ENCODE measurements around the gene PLEKHH1.

Gene PLEKHH1

GRCh38 chr14:67569011-67569650 is 36.0 kb downstream of the PLEKHH1 start:
- DNase-seq = no peak

GRCh38 chr14:67569651-67570290 is 36.7 kb downstream of the PLEKHH1 start:
- no peak for DNase-seq

DNA sequence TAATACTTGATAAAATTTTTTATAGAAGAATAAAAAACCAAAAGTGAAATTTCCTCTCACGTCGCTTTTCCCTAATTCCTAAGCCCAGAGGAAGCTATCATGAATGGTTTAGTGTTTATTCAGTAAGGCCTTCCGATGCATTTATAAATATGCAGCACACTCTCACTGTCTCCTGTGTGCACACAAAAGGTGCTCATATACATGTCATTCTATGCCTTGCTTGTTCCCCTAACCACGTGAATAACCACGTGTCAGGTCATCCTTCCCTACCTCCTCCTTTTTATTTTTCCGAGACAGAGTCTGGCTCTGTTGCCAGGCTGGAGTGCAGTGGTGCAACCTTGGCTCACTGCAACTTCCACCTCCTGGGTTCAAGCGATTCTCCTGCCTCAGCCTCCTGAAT is 37.4 kb downstream of the PLEKHH1 start:
- DNase-seq = no peak

DNA sequence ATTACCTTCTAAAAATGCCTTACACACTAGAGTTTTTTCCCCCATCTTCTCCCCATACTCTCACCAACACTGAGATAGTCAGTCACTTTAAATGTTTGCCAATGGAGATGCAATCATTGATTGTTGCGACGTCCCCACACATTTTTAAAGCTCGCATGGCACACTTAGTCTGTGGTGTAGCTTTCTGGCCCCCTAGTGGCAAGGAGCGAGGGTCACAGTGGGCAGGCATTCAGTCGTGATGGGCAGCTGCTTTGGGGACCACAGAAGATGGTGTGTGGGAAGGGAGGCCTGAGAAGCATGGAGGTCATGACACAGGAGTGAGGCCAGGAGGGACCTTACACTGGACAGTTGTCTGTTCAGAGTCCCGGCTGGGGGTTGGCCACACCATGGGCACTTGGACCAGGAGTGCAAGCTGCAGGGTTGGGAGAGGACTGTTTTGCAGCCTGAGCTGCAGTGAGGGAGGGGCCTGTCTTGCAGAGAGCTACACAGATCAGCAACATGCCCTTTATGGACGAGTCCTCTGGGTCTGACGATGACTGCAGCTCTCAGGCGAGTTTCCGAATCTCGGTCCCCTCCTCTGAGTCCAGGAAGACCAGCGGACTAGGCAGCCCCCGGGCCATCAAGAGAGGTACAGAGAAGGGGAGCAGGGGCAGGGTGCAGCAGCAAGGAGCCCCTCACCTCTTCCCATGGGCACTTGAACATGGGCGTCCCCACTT is 38.3 kb downstream of the PLEKHH1 start:
- peak; percentile 58 for DNase-seq

- no peak for DNase-seq
Measured at GRCh38 chr14:67571991-67572323, 38.9 kb downstream of the PLEKHH1 start.

- no peak for DNase-seq
Measured at GRCh38 chr14:67572608-67573007, 39.5 kb downstream of the PLEKHH1 start.

DNA sequence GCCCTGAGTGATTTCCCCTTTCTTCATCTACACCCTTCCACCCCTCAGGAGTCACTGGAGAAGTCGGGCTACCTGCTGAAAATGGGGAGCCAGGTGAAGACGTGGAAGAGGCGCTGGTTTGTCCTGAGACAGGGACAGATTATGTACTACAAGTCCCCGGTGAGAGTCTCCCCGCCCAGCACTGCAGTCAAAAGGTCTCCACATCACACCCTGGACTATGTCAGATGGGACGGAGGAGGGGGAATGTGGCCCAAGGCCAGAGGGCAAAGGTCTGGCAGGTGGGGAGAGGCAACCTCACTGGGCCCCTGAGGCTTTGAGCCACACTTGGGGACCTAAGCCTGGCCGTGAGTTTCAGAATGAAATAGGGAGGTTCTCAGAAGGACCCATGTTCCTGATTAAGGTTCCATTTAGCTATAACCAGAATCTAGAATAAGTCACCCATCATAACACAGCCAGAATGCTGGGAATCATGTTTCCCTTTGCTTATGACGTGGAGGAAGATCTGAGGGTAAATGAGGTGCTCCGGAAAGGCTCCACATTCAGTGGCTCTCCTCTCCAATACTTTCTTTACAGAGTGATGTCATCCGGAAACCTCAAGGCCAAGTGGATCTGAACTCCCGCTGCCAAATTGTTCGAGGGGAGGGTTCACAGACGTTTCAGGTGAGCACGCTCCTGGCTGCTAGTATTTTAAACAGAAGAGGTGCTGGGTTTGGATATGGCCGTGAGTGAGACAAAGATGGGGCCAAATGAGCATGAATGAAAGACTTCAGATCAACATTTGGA is 40.3 kb downstream of the PLEKHH1 start:
- no peak for DNase-seq

DNA sequence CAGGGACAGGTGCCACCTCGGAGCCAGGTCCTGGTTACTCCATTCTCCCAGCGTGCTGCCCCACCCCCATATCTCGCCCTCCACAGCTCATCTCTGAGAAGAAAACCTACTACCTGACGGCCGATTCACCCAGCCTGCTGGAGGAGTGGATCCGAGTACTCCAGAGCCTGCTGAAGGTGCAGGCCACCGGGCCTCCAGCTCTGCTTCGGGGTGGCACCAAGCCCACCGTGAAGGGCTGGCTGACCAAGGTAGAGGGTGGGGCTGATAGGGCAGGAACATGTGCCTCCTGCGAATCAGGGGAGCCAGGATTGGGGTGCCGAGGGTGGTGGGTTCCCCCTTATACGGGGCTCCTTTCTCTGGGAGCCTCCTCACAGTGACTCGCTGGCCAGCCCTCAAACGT is 41.1 kb downstream of the PLEKHH1 start:
- no peak for DNase-seq

GRCh38 chr14:67574806-67575205 is 41.7 kb downstream of the PLEKHH1 start:
- DNase-seq = no peak

- DNase-seq = no peak
Measured at GRCh38 chr14:67575684-67576083, 42.6 kb downstream of the PLEKHH1 start.

DNA sequence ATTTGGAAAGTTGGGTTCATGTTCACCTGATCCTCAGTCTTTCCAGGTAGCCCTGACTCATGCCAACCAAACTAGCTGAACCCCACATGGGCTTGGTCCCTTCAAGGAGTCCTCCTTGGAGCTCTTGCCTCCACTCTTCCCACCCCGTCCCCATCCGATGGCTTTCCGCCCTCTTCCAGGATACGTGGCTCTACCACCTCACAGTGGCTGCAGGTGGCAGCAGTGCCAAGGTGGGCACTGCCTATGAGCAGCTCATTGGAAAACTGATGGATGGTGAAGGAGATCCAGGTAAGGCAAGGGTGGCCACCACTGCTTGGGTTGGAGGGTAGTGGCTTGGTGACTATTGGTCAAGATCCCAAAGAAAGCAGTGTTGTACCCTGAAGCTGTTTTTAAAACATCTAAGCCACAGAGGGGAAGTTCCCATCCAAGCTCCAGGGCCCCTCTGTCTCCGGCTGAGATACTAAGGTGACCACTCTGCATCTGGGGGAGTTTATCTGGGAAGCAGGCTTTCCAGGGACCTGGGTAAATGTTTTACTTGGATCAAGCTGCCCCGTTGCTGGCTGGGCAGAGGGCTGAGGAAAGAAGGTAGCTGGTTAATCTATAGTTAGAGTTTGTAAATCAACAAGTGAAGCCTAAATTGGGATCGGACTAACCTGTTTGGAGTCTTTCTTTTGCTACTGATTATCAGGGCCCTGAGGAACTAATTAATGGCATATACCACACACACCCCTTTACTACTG is 43.3 kb downstream of the PLEKHH1 start:
- no peak for DNase-seq

DNA sequence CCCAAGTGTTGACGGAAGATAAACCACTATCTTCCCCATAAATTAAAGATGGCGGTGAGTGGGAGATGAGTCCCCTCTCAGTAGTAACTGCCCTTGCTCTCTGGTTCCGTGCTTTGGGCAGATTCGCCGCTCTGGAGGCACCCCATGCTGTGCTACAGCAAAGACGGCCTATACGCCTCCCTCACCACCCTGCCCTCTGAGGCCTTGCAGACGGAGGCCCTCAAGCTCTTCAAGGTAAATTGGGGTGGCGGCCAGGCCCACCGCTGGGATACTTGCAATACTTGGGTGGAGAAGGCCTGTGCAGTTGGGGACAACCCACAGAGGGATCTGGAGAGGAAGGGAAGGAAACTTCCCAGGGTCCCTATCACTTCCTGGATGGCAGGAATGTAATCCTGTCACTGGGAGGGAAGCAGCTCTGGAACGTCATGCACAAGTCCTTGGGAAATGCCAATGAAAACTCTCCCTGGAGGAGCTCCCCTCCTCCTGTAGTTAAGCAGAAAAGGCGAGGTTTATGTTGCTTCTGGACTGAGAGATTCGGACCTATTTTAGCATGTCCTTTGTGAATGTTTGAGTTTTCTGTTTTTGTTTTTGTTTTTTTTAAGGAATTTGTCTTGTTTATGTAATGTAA is 44.2 kb downstream of the PLEKHH1 start:
- DNase-seq = no peak

DNA sequence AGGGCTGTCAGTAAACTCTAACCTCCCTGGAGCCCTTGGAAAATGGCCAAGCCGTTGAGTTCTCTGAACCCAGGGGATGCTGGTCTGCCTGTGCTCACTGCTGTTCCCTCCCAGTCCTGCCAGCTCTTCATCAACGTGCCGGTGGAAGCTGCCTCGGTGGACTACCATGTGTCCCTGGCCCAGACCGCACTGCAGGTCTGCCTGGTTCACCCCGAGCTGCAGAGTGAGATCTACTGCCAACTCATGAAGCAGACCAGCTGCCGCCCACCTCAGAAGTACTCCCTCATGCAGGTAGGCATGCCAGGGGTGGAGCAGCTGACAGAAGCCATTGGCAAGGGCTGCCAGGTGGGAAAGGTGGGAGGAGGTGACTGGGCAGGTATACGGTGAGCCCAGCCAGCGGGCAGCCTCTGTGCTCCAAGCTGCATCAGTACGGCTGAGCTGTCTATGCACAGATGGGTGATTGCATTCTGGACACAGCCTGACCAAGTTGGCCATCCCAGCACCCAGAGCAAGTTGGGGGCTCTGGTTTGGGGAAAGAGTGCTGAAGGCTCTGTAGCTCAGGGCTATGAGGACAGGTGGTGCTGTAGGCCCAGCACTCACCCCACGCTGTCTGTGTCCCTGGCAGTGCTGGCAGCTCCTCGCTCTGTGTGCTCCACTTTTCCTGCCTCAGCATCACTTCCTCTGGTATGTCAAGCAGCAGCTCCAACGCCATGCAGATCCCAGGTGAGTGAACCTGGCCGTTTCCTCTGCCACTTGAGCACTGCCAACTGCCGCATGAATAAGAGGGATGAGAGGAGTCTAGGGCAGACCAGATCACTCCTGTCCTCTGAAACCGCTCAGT is 45.0 kb downstream of the PLEKHH1 start:
- no peak for DNase-seq

DNA sequence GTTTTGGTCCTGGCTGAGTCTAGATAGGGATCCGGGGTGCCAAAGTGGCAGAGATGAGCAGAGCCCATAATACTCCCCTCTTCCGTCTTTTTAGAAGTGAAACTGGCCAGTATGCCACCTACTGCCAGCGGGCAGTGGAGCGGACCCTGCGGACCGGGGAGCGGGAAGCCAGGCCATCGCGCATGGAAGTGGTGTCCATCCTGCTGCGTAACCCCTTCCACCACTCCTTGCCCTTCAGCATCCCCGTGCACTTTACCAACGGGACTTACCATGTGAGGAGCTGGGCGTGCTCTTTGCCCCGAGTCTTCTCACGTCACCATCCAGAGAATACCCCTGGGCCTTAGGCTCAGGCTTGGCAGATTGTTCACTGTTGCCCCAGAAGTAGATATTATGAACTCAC is 46.0 kb downstream of the PLEKHH1 start:
- no peak for DNase-seq

DNA sequence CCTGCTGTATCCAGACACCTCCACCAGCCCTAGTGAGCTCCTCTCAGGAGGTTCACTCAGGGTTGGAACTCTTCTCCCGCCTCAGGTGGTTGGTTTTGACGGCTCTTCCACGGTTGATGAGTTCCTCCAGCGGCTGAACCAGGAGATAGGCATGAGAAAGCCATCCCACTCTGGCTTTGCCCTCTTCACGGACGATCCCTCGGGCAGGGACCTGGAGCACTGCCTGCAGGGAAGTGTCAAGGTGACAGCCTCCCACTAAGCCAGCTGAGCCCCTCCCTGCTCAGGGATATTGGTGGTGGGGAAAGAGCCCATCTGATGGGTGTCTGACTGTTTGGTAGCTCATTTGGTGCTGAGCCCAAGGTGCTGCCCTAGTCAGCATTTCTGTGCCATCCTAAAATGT is 46.5 kb downstream of the PLEKHH1 start:
- DNase-seq = no peak

DNA sequence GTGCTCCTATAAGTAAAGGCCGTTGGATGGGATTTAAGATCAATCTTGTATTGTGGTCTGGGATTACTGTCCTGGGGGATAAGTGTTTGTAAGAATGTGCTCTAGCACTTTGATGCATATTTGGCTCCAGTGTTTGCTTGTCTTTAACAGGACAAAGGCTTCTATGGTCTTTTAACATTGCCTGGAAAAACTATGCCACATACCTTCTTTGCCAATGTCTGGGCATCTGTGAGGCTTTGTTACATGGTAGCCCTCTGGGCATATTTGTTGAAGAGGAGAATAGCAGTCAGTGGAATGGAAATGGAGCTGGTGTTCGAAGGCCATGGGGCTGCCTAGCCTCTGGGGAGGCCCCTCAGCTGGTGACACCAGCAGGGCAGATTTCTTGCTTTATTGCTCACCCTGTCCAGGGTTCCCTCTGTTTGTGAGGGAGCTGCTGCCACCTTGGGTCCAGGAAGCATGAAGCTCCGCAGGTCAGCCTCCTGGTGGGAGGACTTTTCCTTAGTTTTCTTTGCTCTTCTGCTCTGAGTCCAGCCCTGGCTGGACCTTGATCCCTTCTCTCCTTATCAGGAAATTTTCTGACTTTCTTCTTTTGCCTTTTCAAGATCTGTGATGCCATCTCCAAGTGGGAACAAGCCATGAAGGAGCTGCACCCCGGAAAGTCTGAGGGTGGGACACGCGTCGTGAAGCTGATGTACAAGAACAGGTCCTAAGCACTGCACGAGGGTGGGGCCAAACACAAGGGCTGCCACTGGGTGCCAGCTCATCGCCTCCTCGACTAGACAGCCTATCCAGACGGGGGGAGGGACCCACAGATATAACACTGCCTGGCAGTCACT is 47.5 kb downstream of the PLEKHH1 start:
- no peak for DNase-seq

- DNase-seq = no peak
Measured at GRCh38 chr14:67581643-67582042, 48.6 kb downstream of the PLEKHH1 start.

DNA sequence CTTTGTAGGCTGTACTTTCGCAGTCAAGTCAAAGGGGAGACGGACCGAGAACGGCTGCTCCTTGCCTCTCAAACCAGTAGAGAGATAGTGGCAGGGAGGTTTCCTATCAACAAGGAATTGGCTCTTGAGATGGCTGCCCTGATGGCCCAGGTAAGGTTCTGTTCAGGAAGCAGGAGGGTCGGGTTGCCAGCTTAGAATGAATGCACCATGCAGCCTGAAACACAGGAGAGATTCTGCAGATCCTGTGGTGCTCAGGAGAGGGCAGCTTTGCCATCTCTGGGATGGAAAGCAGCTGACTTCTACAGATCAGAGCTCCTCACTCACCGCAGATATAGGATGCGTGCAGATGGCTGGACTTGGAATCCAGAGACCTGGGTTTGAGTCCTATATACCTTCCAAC is 49.0 kb downstream of the PLEKHH1 start:
- no peak for DNase-seq

DNA sequence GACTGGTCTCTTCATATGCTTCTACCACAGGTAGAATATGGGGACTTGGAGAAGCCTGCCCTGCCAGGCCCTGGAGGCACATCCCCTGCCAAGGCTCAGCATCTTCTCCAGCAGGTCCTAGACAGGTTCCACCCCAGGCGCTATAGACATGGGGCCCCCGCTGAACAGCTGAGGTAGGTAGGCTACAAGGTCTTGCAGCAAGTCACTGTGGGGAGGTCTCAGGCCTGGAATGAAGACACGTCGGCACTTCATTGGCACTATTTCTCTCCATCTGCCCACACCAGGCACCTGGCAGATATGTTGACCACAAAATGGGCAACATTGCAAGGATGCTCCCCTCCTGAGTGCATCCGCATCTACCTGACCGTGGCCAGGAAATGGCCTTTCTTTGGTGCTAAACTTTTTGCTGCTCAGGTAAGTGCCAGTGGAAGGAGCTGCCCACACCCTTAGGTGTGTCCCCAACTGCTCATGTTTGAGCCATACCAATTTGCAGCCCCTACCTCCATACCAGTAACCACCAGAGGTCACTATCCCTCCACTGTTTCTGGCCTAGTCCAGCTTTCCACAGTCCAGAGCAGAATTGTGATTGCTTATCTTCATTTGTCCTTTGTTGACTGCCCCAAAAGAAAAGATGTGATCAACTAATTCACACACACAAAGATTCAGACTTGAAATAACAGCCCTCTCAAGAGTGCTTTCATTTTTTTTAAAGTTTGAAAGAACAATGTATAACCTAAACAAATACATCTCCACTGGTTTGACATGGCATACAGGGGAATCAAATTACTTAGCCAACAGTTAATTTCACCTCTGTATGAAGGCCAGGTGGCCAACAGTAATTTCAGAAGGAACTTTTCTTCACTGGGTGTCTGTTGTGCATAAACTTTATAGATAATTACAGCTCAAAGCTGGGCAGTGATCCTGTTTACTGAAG is 50.9 kb downstream of the PLEKHH1 start:
- peak; percentile 54 for DNase-seq

Measured in NCI-H1092 treated with DMSO at 0.1 percent for 48 hours (cell line).